Transverse colon (tissue), 4 donors: Measurements from ENCODE around the gene TMTC1.

Experiments
- CTCF ChIP-seq, 5 experiments: fragments of 200-600 bp in 3 of 5; fragments of 450-650 bp in 2 of 5; sonication (generic) in 3 of 5; IDR thresholded peaks; 1 replicate in 2 of 5; 2 replicates in 3 of 5; pipeline ENCODE4 v1.5.1; 2016 to 2017; ENCODE audit warnings: antibody characterized with exemption in 5 of 5, inconsistent platforms in 3 of 5, mild to moderate bottlenecking in 2 of 5, moderate library complexity in 1 of 5
- EP300 ChIP-seq: sonication (generic); formaldehyde crosslinking; IDR thresholded peaks from one replicate; pipeline ENCODE4 v1.6.1; 2017; ENCODE audit warnings: antibody characterized with exemption, low read depth
- POLR2A ChIP-seq: fragments of 450-650 bp; IDR thresholded peaks from one replicate; pipeline ENCODE4 v1.6.1; 2016; ENCODE audit warnings: antibody characterized with exemption, mild to moderate bottlenecking, moderate library complexity
- POLR2AphosphoS5 ChIP-seq, 3 donors: sonication (generic); formaldehyde crosslinking; IDR thresholded peaks; one replicate each; pipeline ENCODE4 v1.6.1; 2016; ENCODE audit warnings: antibody characterized with exemption in 3 of 3

GRCh38 chr12:29591140-29592020 lies 192.4 kb downstream of the TMTC1 start:
- no peak for TF ChIP-seq EP300
- TF ChIP-seq CTCF (IDR thresholded peaks at IDR 0.05): no peak
- TF ChIP-seq POLR2A: no peak
- no peak for TF ChIP-seq POLR2AphosphoS5 (IDR thresholded peaks at IDR 0.05)
